HEK293 (cell line): ENCODE results near the gene INTS14.

Source experiments
- EGR2 ChIP-seq: fragments of 450-650 bp; formaldehyde crosslinking; IDR thresholded peaks from 2 replicates; pipeline ENCODE4 v1.5.1; 2016; ENCODE audit warnings: low read depth, missing biosample characterization, missing genetic modification characterization
- GLIS2 ChIP-seq: fragments of 450-650 bp; formaldehyde crosslinking; IDR thresholded peaks from 2 replicates; pipeline ENCODE4 v1.5.1; 2016; ENCODE audit warnings: missing biosample characterization, missing genetic modification characterization
- KLF7 ChIP-seq: fragments of 450-650 bp; formaldehyde crosslinking; IDR thresholded peaks from 2 replicates; pipeline ENCODE4 v1.5.1; 2016; ENCODE audit warnings: missing biosample characterization, missing genetic modification characterization, borderline replicate concordance
- KLF9 ChIP-seq: fragments of 450-650 bp; formaldehyde crosslinking; IDR thresholded peaks from 2 replicates; pipeline ENCODE4 v1.5.1; 2016; ENCODE audit warnings: missing biosample characterization, missing genetic modification characterization, low read depth
- PRDM10 ChIP-seq: fragments of 450-650 bp; formaldehyde crosslinking; IDR thresholded peaks from 2 replicates; pipeline ENCODE4 v1.5.1; 2016; ENCODE audit warnings: missing biosample characterization, missing genetic modification characterization
- SP7 ChIP-seq: fragments of 450-650 bp; formaldehyde crosslinking; IDR thresholded peaks from 2 replicates; pipeline ENCODE4 v1.5.1; 2016; ENCODE audit warnings: missing biosample characterization, missing genetic modification characterization
- TRIM28 ChIP-seq: IDR thresholded peaks from 2 replicates; pipeline ENCODE4 v1.6.1; 2011; ENCODE audit warnings: low read length, control low read depth, borderline replicate concordance
- WT1 ChIP-seq: fragments of 450-650 bp; formaldehyde crosslinking; IDR thresholded peaks from 2 replicates; pipeline ENCODE4 v1.5.1; 2016; ENCODE audit warnings: missing biosample characterization, missing genetic modification characterization
- ZBTB21 ChIP-seq: fragments of 450-650 bp; formaldehyde crosslinking; IDR thresholded peaks from 2 replicates; pipeline ENCODE4 v1.5.1; 2017; ENCODE audit warnings: missing biosample characterization, missing genetic modification characterization
- ZBTB48 ChIP-seq: fragments of 450-650 bp; formaldehyde crosslinking; IDR thresholded peaks from 2 replicates; pipeline ENCODE4 v1.5.1; 2016; ENCODE audit warnings: missing biosample characterization, missing genetic modification characterization
- ZFP37 ChIP-seq: fragments of 450-650 bp; formaldehyde crosslinking; IDR thresholded peaks from 2 replicates; pipeline ENCODE4 v1.5.1; 2016; ENCODE audit warnings: missing biosample characterization, missing genetic modification characterization
- ZNF10 ChIP-seq: fragments of 450-650 bp; formaldehyde crosslinking; IDR thresholded peaks from 2 replicates; pipeline ENCODE4 v1.5.1; 2017; ENCODE audit warnings: missing biosample characterization, missing genetic modification characterization
- ZNF133 ChIP-seq: fragments of 450-650 bp; formaldehyde crosslinking; IDR thresholded peaks from 2 replicates; pipeline ENCODE4 v1.5.1; 2016; ENCODE audit warnings: missing biosample characterization, missing genetic modification characterization
- ZNF19 ChIP-seq: fragments of 450-650 bp; formaldehyde crosslinking; IDR thresholded peaks from 2 replicates; pipeline ENCODE4; 2016; ENCODE audit warnings: missing biosample characterization, missing genetic modification characterization, low read depth
- ZNF354C ChIP-seq: fragments of 450-650 bp; formaldehyde crosslinking; IDR thresholded peaks from 2 replicates; pipeline ENCODE4 v1.5.1; 2016; ENCODE audit warnings: missing biosample characterization, missing genetic modification characterization, low read depth, borderline replicate concordance
- ZNF404 ChIP-seq: fragments of 450-650 bp; formaldehyde crosslinking; IDR thresholded peaks from 2 replicates; pipeline ENCODE4 v1.5.1; 2017; ENCODE audit warnings: missing biosample characterization, missing genetic modification characterization
- ZNF426 ChIP-seq: fragments of 450-650 bp; formaldehyde crosslinking; IDR thresholded peaks from 2 replicates; pipeline ENCODE4 v1.5.1; 2017; ENCODE audit warnings: missing biosample characterization, missing genetic modification characterization, mild to moderate bottlenecking, inconsistent platforms, moderate library complexity
- ZNF48 ChIP-seq: fragments of 450-650 bp; formaldehyde crosslinking; IDR thresholded peaks from 2 replicates; pipeline ENCODE4 v1.5.1; 2016; ENCODE audit warnings: missing biosample characterization, missing genetic modification characterization
- ZNF558 ChIP-seq: fragments of 450-650 bp; formaldehyde crosslinking; IDR thresholded peaks from 2 replicates; pipeline ENCODE4 v1.5.1; 2016; ENCODE audit warnings: missing biosample characterization, missing genetic modification characterization
- ZNF560 ChIP-seq: fragments of 450-650 bp; formaldehyde crosslinking; IDR thresholded peaks from 2 replicates; pipeline ENCODE4 v1.5.1; 2017; ENCODE audit warnings: missing biosample characterization, missing genetic modification characterization, borderline replicate concordance
- ZNF561 ChIP-seq: fragments of 450-650 bp; IDR thresholded peaks from 2 replicates; pipeline ENCODE4 v1.5.1; 2018; ENCODE audit warnings: missing biosample characterization, missing genetic modification characterization, borderline replicate concordance
- ZNF610 ChIP-seq: fragments of 450-650 bp; formaldehyde crosslinking; IDR thresholded peaks from 2 replicates; pipeline ENCODE4 v1.5.1; 2016; ENCODE audit warnings: missing biosample characterization, missing genetic modification characterization, borderline replicate concordance
- ZNF621 ChIP-seq: fragments of 450-650 bp; formaldehyde crosslinking; IDR thresholded peaks from 2 replicates; pipeline ENCODE4 v1.5.1; 2017; ENCODE audit warnings: missing biosample characterization, missing genetic modification characterization
- ZNF677 ChIP-seq: fragments of 450-650 bp; IDR thresholded peaks from 2 replicates; pipeline ENCODE4 v1.5.0; 2018; ENCODE audit warnings: missing biosample characterization, mild to moderate bottlenecking, missing genetic modification characterization, moderate library complexity
- ZNF747 ChIP-seq: fragments of 450-650 bp; formaldehyde crosslinking; IDR thresholded peaks from 2 replicates; pipeline ENCODE4 v1.5.1; 2016; ENCODE audit warnings: missing biosample characterization, missing genetic modification characterization
- ZNF76 ChIP-seq: fragments of 450-650 bp; formaldehyde crosslinking; IDR thresholded peaks from 2 replicates; pipeline ENCODE4; 2016; ENCODE audit warnings: low read depth, missing biosample characterization, missing genetic modification characterization, borderline replicate concordance
- ZNF776 ChIP-seq: fragments of 450-650 bp; formaldehyde crosslinking; IDR thresholded peaks from 2 replicates; pipeline ENCODE4 v1.5.0; 2017; ENCODE audit warnings: missing biosample characterization, missing genetic modification characterization, borderline replicate concordance
- ZSCAN16 ChIP-seq: fragments of 450-650 bp; formaldehyde crosslinking; IDR thresholded peaks from 2 replicates; pipeline ENCODE4 v1.5.1; 2016; ENCODE audit warnings: missing biosample characterization, missing genetic modification characterization
- TF ChIP-seq, protein P1 (sequence below): fragments of 450-650 bp; formaldehyde crosslinking; IDR thresholded peaks from 2 replicates; pipeline ENCODE4 v1.5.1; 2016; ENCODE audit warnings: missing biosample characterization, missing genetic modification characterization
- TF ChIP-seq, protein P2 (sequence below): fragments of 450-650 bp; formaldehyde crosslinking; IDR thresholded peaks from 2 replicates; pipeline ENCODE4 v1.5.1; 2016; ENCODE audit warnings: missing biosample characterization, missing genetic modification characterization
- TF ChIP-seq, protein P3 (sequence below): fragments of 450-650 bp; formaldehyde crosslinking; IDR thresholded peaks from 2 replicates; pipeline ENCODE4 v1.5.1; 2016; ENCODE audit warnings: missing biosample characterization, missing genetic modification characterization, low read depth
- TF ChIP-seq, protein P4 (sequence below): fragments of 450-650 bp; formaldehyde crosslinking; IDR thresholded peaks from 2 replicates; pipeline ENCODE4; 2016; ENCODE audit warnings: missing biosample characterization, missing genetic modification characterization

Gene INTS14

DNA sequence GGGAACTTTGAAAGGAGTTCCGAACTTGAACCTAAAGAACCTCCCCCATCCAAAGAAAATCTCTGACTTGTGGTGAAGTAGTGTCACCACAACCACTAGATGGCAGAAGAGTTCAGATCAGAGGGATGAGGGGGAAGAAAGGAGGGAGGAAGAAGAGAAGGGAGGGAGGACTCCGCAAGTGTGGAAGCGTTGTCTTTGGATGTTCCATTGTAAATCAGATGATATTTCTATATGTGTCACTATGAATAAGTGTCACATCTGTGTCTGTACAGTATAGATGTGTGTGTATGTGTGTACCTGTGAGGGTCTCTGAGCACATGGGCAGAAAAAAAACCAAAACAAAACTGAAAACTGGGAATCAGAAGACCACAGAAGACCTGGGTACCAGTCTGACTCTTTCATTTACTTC, 27.8 kb upstream of the INTS14 start (continued):
- TF ChIP-seq, protein P1, sequence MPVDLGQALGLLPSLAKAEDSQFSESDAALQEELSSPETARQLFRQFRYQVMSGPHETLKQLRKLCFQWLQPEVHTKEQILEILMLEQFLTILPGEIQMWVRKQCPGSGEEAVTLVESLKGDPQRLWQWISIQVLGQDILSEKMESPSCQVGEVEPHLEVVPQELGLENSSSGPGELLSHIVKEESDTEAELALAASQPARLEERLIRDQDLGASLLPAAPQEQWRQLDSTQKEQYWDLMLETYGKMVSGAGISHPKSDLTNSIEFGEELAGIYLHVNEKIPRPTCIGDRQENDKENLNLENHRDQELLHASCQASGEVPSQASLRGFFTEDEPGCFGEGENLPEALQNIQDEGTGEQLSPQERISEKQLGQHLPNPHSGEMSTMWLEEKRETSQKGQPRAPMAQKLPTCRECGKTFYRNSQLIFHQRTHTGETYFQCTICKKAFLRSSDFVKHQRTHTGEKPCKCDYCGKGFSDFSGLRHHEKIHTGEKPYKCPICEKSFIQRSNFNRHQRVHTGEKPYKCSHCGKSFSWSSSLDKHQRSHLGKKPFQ = no peak
- TF ChIP-seq ZNF426 (tag by site-specific recombination) (no peak), ZNF354C (tag by site-specific recombination) (no peak), ZNF10 (no peak), ZNF19 (tag by site-specific recombination) (no peak), ZNF677 (no peak), TRIM28 (no peak), ZSCAN16 (tag by site-specific recombination) (no peak), ZNF621 (tag by site-specific recombination) (no peak), ZBTB48 (no peak), ZBTB21 (no peak), ZNF48 (tag by site-specific recombination) (no peak), SP7 (peak; percentile 59), ZFP37 (no peak), ZNF561 (tag by site-specific recombination) (no peak), ZNF610 (tag by site-specific recombination) (no peak), ZNF560 (tag by site-specific recombination) (no peak), ZNF747 (tag by site-specific recombination) (no peak), KLF9 (tag by site-specific recombination) (no peak), ZNF404 (tag by site-specific recombination) (no peak), EGR2 (tag by site-specific recombination) (no peak), WT1 (tag by site-specific recombination) (peak; percentile 68), PRDM10 (tag by site-specific recombination) (peak; percentile 57), KLF7 (tag by site-specific recombination) (no peak), ZNF776 (tag by site-specific recombination) (no peak), GLIS2 (no peak), ZNF133 (tag by site-specific recombination) (no peak), ZNF558 (tag by site-specific recombination) (no peak), ZNF76 (tag by site-specific recombination) (no peak)
- TF ChIP-seq, protein P2, sequence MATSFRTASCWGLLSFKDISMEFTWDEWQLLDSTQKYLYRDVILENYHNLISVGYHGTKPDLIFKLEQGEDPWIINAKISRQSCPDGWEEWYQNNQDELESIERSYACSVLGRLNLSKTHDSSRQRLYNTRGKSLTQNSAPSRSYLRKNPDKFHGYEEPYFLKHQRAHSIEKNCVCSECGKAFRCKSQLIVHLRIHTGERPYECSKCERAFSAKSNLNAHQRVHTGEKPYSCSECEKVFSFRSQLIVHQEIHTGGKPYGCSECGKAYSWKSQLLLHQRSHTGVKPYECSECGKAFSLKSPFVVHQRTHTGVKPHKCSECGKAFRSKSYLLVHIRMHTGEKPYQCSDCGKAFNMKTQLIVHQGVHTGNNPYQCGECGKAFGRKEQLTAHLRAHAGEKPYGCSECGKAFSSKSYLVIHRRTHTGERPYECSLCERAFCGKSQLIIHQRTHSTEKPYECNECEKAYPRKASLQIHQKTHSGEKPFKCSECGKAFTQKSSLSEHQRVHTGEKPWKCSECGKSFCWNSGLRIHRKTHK (tag by site-specific recombination) = no peak
- TF ChIP-seq, protein P3, sequence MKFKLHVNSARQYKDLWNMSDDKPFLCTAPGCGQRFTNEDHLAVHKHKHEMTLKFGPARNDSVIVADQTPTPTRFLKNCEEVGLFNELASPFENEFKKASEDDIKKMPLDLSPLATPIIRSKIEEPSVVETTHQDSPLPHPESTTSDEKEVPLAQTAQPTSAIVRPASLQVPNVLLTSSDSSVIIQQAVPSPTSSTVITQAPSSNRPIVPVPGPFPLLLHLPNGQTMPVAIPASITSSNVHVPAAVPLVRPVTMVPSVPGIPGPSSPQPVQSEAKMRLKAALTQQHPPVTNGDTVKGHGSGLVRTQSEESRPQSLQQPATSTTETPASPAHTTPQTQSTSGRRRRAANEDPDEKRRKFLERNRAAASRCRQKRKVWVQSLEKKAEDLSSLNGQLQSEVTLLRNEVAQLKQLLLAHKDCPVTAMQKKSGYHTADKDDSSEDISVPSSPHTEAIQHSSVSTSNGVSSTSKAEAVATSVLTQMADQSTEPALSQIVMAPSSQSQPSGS = no peak
- TF ChIP-seq, protein P4, sequence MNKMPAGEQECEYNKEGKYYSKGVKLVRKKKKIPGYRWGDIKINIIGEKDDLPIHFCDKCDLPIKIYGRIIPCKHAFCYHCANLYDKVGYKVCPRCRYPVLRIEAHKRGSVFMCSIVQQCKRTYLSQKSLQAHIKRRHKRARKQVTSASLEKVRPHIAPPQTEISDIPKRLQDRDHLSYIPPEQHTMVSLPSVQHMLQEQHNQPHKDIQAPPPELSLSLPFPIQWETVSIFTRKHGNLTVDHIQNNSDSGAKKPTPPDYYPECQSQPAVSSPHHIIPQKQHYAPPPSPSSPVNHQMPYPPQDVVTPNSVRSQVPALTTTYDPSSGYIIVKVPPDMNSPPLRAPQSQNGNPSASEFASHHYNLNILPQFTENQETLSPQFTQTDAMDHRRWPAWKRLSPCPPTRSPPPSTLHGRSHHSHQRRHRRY (tag by site-specific recombination) = no peak
